Stimulated activated CD4-positive, alpha-beta T cell treated with anti-CD3 and anti-CD28 coated beads, Interleukin-4, amount 100 ng/mL, for 4 hours (primary cell): ENCODE data around the gene OR56A5.

Source experiments
- DNase-seq, 2 experiments: peaks; one replicate each; pipeline ENCODE4 v3.0.0-alpha.2; 2020

OR56A5 gene

DNA sequence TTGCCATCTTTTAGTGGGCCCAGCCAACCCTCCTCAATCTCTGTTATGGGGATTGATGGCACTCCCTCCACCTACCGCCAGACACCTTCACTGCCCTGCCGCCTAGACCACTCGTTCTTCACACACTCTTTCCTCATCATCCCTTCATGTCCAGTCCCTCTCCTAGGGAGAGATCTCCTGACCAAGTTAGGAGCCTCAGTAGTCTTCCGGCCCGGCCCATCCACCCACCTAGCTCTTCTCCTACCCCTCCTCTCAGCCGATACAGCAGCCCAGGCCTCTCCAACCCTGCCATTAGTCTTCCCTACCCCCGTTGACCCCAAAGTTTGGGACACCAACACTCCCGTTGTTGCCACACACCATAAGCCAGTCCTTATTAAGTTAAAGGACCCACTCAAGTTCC is 37.2 kb downstream of the OR56A5 start:
- no peak for DNase-seq

DNA sequence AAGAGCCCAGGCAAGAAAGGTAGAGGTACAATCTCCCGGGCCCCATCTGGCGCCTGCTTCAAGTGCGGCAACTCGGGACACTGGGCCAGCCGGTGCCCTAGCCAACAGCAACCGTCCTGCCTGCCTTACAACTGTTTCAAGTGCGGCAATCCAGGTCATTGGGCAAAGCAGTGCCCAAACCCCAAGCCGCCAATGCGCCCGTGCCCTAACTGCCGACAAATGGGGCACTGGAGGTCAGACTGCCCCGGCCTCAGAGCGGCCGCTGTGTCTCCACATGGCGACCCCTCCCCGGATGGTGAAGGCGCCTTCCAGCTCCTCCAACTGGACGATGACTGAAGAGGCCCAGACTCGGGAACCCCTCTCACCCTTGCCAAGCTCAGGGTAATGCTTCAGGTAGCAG is 37.7 kb downstream of the OR56A5 start:
- no peak for DNase-seq

DNA sequence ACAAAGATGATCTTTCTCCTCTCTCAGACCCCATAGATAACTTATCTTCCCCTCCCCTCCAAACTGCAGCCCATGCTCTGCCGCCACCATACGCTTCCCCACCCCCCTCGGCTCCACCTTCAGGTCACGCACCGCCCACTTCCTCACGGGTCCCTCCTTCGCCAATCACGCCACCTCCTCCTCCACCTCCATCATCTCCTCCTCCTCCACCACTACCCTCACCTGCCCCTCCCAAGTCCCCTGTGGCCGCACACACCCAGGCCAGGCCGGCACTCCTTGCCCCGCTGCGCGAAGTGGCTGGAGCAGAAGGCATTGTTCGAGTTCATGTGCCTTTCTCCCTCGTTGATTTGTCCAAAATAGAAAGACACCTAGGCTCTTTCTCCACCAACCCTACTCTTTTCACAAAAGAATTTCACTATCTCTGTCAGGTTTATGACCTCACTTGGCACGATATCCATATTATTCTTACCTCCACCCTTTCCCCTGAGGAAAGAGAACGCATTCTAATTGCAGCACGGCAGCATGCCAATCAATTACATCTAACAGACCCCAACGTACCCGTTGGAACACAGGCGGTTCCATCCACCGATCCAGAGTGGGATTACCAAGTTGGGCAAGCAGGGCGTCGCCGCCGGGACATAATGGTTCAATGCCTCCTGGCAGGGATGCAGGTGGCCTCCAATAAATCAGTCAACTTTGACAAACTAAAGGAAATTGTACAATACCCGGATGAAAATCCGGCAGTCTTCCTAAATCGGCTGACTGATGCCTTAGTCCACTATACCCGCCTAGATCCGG is 38.5 kb downstream of the OR56A5 start:
- no peak for DNase-seq

DNA sequence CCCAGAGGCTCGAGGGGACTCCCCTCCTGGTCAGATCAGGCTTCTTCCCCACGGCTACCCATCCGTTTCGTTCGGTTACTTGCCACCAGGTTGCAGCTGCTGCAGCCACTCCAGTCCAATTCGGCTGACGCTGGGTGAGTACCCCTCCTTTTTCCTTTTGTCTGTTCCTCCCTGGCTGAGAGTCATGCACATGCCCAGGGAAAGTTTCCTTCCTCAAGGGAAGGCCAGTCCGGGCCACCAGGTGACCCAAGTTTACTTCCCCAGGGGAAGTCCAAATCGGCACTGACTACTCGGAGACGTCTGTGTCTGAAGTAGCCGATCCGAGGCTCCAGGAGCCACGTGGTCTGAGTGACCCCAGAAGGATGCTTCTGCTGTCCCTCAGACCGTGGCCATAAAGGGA is 39.5 kb downstream of the OR56A5 start:
- no peak for DNase-seq

DNA sequence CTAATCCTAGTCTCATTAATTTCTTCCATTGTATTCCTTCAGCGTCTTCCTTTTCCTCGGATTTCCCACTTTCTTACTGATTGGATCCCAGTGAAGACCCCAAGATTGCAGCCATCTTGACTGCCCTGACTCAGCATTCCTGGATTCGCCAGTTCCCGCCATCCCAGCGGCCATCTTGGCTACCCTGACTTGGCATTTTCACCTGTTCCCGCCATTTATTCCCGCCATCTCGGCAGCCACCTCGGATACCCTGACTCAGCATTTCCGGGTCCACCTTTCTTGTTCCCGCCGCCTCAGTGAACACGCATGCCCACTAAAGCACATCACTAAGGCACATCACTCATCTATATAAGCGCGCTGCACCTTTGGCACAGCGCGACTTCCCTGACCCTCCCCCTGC is 40.0 kb downstream of the OR56A5 start:
- DNase-seq: no peak

DNA sequence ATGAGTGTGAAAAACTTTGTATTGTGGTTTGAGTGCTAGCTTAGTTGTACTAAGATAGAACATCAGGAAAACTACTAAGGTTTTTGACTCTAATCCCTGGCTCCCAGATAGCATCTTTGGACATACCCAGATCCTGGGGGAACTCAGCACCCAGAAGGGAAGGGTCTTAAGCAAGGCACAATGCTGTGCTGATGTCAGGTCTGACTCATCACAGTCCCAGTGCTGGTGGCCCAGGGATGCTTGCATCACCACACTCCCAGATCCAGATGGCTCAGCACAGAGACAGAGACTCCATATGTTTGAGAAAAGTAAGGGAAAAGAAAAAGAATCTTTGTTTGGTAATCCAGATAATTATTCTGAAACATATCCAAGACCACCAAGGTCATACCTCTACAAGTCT is 44.5 kb downstream of the OR56A5 start:
- DNase-seq: no peak

DNA sequence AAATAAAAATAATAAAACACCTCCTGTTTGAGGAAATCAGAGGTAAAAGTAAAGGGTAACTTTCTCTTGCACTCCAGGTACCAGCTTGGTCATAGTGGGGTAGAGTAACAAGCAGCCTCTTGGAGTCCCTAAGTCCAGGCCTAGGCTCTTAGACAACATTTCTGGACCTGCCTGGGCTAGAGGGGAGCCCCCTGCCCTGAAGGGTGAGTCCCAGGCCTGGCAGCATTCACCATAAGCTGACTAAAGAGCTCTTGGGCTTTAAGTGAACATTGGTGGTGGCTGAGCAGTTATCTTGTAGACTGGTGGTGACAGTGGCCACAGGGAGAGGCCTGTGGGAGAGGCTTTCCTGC is 44.9 kb downstream of the OR56A5 start:
- no peak for DNase-seq

DNA sequence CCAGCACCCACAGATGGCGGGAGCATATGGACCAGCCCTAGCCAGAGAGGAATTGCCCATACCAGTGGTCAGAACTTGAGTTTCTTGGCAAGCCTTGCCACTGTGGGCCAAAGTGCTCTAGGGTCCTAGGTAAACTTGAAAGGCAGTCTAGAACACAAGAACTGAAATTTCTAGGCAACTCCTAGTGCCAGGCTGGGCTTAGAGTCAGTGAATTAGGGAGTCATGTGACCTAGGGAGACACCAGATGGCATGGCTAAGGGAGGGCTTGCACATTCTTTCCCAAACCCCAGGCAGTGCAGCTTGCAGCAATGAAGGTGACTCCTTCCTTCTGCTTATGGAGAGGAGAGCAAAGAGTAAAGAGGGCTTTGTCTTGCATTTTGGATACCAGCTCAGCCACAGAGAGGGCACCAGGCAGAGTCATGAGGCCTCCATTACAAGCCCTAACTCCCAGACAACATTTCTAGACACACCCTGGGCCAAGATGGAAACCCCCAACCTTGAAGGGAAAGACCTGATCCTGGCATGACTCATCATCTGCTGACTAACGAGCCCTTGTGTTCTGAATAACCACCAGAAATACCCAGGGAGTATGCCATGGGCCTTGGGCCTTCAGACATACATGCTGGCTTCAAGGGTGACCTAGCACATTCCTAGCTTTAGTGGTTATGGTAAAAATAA is 45.4 kb downstream of the OR56A5 start:
- DNase-seq: no peak
